Fibroblast of the aortic adventitia (primary cell): ENCODE measurements around the gene RHEBL1. TPM values are rescaled to one million over a fixed set of nuclear protein-coding genes. Genes with fewer than 3 reads are reported as not detected.

Source experiments
- DNase-seq: peaks from one replicate; pipeline ENCODE4 v3.0.0-alpha.2; 2010; ENCODE audit warnings: low read depth
- H3K4me3 ChIP-seq: 2 replicates; pipeline ENCODE4 v1.5.1; 2011; ENCODE audit warnings: low read depth, mild to moderate bottlenecking, control low read depth, low read length, moderate library complexity
- CTCF ChIP-seq: IDR thresholded peaks from 2 replicates; pipeline ENCODE4 v1.5.1; 2011; ENCODE audit warnings: mild to moderate bottlenecking, low read length, control low read depth, inconsistent platforms; ENCODE audit not compliant: insufficient read depth
- total RNA-seq: library from RNA; depleted of rRNA; stranded (reverse); fragments of >200 nt; gene quantifications from 2 replicates; pipeline ENCODE4 v1.2.3, GENCODE V29; 2012; ENCODE audit warnings: low replicate concordance

The RHEBL1 gene
- total RNA-seq, 1 donor, result 0.54 TPM

DNA sequence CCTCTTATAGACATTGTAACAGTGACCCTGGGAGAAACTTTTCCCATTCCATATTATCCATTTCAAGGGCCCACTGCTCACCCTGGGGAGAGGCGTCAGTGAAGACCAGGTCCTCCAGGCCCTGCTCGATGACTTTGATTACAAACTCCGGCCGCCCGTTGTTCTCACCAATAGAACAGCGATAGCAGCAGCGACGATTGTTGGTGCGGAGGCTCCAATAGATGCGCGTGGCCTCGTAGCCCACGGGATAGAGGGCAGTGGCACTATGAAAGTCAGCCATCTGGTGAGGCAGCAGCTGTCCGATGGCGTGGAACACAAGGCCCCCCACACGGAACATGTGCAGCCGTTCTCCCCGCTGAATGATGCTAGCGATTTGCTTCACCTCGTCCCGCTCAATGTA is 43.7 kb downstream of the RHEBL1 start:
- TF ChIP-seq CTCF, result no peak
- no peak overlapping the region for H3K4me3 ChIP-seq
- no peak for DNase-seq

DNA sequence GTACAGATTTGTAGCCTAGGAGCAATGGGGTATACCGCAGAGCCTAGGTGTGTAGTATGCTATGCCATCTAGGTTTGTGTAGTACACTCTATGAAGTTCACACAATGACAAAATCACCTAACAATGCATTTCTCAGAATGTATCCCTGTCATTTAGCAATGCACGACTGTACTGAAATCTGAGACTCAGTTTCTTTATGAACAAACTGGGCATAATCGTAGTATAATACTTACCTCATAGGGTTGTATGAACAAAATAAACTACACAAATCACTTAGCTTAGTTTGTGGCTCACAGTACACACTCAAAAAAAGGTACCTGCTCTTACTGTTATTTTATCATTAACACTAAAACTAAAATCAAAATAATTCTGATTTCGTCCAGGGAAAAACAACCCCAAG is 44.3 kb downstream of the RHEBL1 start:
- H3K4me3 ChIP-seq, result no peak overlapping the region
- no peak for TF ChIP-seq CTCF
- no peak for DNase-seq

DNA sequence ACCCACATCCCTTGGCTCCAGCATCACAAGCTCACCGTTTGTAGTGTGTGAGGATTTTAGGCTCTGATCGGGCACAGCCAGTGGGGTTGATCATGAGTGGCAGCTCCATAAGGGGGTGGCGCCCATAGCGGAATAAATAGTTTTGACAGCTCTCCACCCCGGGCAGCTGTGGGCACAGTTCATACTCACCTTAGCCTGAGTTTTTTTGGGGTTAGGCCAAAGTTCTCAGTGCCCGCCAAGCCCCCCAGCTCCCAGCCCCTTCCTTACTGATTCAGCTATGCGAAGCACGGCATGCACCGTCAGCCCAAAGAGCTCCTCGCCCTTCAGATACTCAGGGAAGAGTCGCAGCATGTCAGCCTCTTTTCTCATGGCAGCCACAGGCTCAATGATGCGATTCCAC is 45.2 kb downstream of the RHEBL1 start:
- DNase-seq, result no peak
- no peak overlapping the region for H3K4me3 ChIP-seq
- TF ChIP-seq CTCF, result no peak

- no peak for DNase-seq
- H3K4me3 ChIP-seq, result no peak overlapping the region
- no peak for TF ChIP-seq CTCF
Measured at GRCh38 chr12:49023812-49024211, 46.0 kb downstream of the RHEBL1 start.

GRCh38 chr12:49022558-49023178 is 47.1 kb downstream of the RHEBL1 start:
- H3K4me3 ChIP-seq, result no peak overlapping the region
- no peak for DNase-seq
- TF ChIP-seq CTCF, result no peak

DNA sequence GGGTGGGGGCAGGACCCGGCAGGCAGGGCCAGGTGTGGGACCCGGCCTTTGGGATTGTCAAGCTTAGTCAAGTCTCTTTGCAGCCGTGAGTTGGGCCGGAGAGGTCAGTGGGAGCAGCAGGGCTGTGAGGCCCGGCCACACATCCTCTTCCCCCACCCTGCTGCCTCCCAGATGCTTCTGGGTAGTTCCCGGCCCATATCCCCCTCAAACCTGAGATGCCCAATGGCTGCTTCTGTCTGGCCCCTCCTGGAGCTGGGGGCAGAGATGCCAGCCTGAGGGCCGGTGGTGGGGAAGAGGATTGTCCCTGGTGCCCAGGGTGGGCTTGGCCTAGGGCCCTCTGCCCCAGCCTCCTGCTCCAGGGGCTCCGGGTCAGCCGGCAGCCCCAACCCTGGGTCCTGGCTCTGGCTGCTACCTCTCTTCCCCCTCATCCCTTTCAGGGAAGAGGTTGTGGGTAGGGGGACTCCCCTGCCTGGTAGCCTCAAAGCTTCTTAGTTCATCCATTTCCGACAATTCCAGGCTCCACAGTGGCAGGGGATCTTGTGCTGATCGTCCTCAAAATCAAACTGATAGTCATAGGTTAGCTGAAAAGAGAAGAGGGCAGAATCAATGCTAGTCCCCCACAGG is 48.4 kb downstream of the RHEBL1 start:
- H3K4me3 ChIP-seq, result no peak overlapping the region
- no peak for TF ChIP-seq CTCF
- DNase-seq, result no peak

DNA sequence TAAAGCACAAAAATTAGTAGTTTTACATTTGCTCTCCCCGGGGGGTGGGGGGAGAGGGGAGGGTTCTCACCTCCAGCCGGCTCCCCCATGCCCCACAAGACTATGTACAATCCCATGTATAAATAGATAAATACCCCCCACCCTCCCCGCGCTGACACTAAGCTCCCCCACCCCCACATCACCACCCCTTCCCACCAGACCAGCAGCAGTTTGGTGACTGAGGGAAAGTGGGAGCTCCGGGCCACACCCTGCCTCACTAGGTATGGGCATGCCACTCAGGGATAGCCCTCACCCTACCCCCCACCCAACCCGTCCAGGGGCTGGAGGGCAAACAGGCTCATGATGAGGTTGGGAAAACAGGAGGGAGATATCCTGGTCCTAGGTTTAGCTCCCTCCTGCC is 49.3 kb downstream of the RHEBL1 start:
- no peak for DNase-seq
- no peak for TF ChIP-seq CTCF

More for the DNA sequence above, 49.3 kb downstream of the RHEBL1 start:
- no peak overlapping the region for H3K4me3 ChIP-seq
